Esophagus mucosa (tissue), 1 donor: ENCODE measurements around the gene CPED1. TPM values are rescaled to one million over a fixed set of nuclear protein-coding genes. Genes with fewer than 3 reads are reported as not detected.
"Not testable (repeated sequence)": the region's sequence is repeated elsewhere in the genome, so short reads cannot be mapped to it uniquely, and the experiment has no call there.

Experiments used
- ATAC-seq: fragments of 200-7000 bp; cut with Tn5 transposase; one replicate; pipeline ENCODE4 v1.9.1; 2020
- total RNA-seq: library from RNA; stranded (reverse); gene quantifications from one replicate; pipeline ENCODE4 v1.2.4, GENCODE V29; 2023
- donor health status: DM: yes; HTN: yes; CAD: no.

Gene CPED1
- total RNA-seq, 1 donor from 2014 or later = 0.76 TPM

- ATAC-seq = no peak
Measured at GRCh38 chr7:121195874-121196273, 207.4 kb downstream of the CPED1 start.

GRCh38 chr7:121196286-121196685 is 207.8 kb downstream of the CPED1 start:
- ATAC-seq = no peak

GRCh38 chr7:121197455-121197854 is 208.9 kb downstream of the CPED1 start:
- ATAC-seq = no peak

GRCh38 chr7:121198502-121198901 is 210.0 kb downstream of the CPED1 start:
- no peak for ATAC-seq

GRCh38 chr7:121202125-121202524 is 213.6 kb downstream of the CPED1 start:
- no peak for ATAC-seq

- no peak for ATAC-seq
Measured at GRCh38 chr7:121202834-121203233, 214.3 kb downstream of the CPED1 start.

GRCh38 chr7:121204537-121204936 is 216.0 kb downstream of the CPED1 start:
- ATAC-seq = no peak

- no peak for ATAC-seq
Measured at GRCh38 chr7:121205777-121206176, 217.3 kb downstream of the CPED1 start.

GRCh38 chr7:121211253-121211652 is 222.7 kb downstream of the CPED1 start:
- no peak for ATAC-seq

- no peak for ATAC-seq
Measured at GRCh38 chr7:121212036-121212435, 223.5 kb downstream of the CPED1 start.

- no peak for ATAC-seq
Measured at GRCh38 chr7:121214657-121215056, 226.1 kb downstream of the CPED1 start.

GRCh38 chr7:121219026-121219425 is 230.5 kb downstream of the CPED1 start:
- ATAC-seq = no peak

GRCh38 chr7:121221108-121221507 is 232.6 kb downstream of the CPED1 start:
- ATAC-seq = not testable (repeated sequence)

GRCh38 chr7:121228779-121229178 is 240.3 kb downstream of the CPED1 start:
- ATAC-seq = no peak

- ATAC-seq = no peak
Measured at GRCh38 chr7:121235201-121235600, 246.7 kb downstream of the CPED1 start.

GRCh38 chr7:121237601-121238000 is 249.1 kb downstream of the CPED1 start:
- ATAC-seq = no peak

GRCh38 chr7:121244120-121244870 is 255.8 kb downstream of the CPED1 start:
- ATAC-seq = no peak

GRCh38 chr7:121251367-121251766 is 262.9 kb downstream of the CPED1 start:
- ATAC-seq = not testable (repeated sequence)

- not testable (repeated sequence) for ATAC-seq
Measured at GRCh38 chr7:121252523-121253235, 264.2 kb downstream of the CPED1 start.

GRCh38 chr7:121259826-121260225 is 271.3 kb downstream of the CPED1 start:
- ATAC-seq = no peak

- no peak for ATAC-seq
Measured at GRCh38 chr7:121261207-121261884, 272.8 kb downstream of the CPED1 start.

- no peak for ATAC-seq
Measured at GRCh38 chr7:121262221-121262620, 273.7 kb downstream of the CPED1 start.

GRCh38 chr7:121262969-121263368 is 274.5 kb downstream of the CPED1 start:
- no peak for ATAC-seq
